GM19099 (cell line): ENCODE results near the gene SLC39A10.

Source experiments
- POLR2A ChIP-seq: IDR thresholded peaks from 3 replicates; pipeline ENCODE4 v1.6.1; 2011; ENCODE audit warnings: low read depth; ENCODE audit not compliant: insufficient read length; ENCODE audit errors: extremely low read depth

The SLC39A10 gene

GRCh38 chr2:195636890-195637289, 20.1 kb upstream of the SLC39A10 start:
- no peak for TF ChIP-seq POLR2A

- no peak for TF ChIP-seq POLR2A
Observed at GRCh38 chr2:195638750-195639149, 18.3 kb upstream of the SLC39A10 start.

- TF ChIP-seq POLR2A: no peak
Observed at GRCh38 chr2:195639238-195639858, 17.7 kb upstream of the SLC39A10 start.

- no peak for TF ChIP-seq POLR2A
Observed at GRCh38 chr2:195639959-195640358, 17.1 kb upstream of the SLC39A10 start.

- TF ChIP-seq POLR2A: no peak
Observed at GRCh38 chr2:195642027-195642678, 14.9 kb upstream of the SLC39A10 start.

- no peak for TF ChIP-seq POLR2A
Observed at GRCh38 chr2:195642679-195643068, 14.4 kb upstream of the SLC39A10 start.

GRCh38 chr2:195645413-195645812, 11.6 kb upstream of the SLC39A10 start:
- TF ChIP-seq POLR2A: no peak

GRCh38 chr2:195646424-195646823, 10.6 kb upstream of the SLC39A10 start:
- TF ChIP-seq POLR2A: no peak

GRCh38 chr2:195647302-195647701, 9.7 kb upstream of the SLC39A10 start:
- TF ChIP-seq POLR2A: no peak

GRCh38 chr2:195648787-195649186, 8.2 kb upstream of the SLC39A10 start:
- no peak for TF ChIP-seq POLR2A

- no peak for TF ChIP-seq POLR2A
Observed at GRCh38 chr2:195649629-195650190, 7.3 kb upstream of the SLC39A10 start.

GRCh38 chr2:195651046-195651445, 6.0 kb upstream of the SLC39A10 start:
- TF ChIP-seq POLR2A: no peak

- TF ChIP-seq POLR2A: no peak
Observed at GRCh38 chr2:195652911-195653310, 4.1 kb upstream of the SLC39A10 start.

GRCh38 chr2:195656161-195656858, 716 bp upstream of the SLC39A10 start:
- TF ChIP-seq POLR2A: no peak

- TF ChIP-seq POLR2A: no peak
Observed at GRCh38 chr2:195657634-195658540, 861 bp downstream of the SLC39A10 start.
